GM10266 (cell line): ENCODE results near the gene ATP10A.

Source experiments
- DNase-seq: peaks from one replicate; pipeline ENCODE4 v3.0.0; 2012; ENCODE audit errors: extremely low spot score
- CTCF ChIP-seq: IDR thresholded peaks from 2 replicates; pipeline ENCODE4 v1.5.1; 2012; ENCODE audit warnings: mild to moderate bottlenecking, low read depth; ENCODE audit not compliant: control insufficient read depth, insufficient read depth; ENCODE audit errors: missing control alignments

The ATP10A gene

GRCh38 chr15:25707656-25708365 is 155.3 kb downstream of the ATP10A start:
- no peak for TF ChIP-seq CTCF
- DNase-seq, result no peak

GRCh38 chr15:25706176-25706955 is 156.8 kb downstream of the ATP10A start:
- no peak for DNase-seq
- no peak for TF ChIP-seq CTCF

GRCh38 chr15:25705433-25706115 is 157.6 kb downstream of the ATP10A start:
- no peak for TF ChIP-seq CTCF
- no peak for DNase-seq

- no peak for DNase-seq
- no peak for TF ChIP-seq CTCF
These were observed 159.4 kb downstream of the ATP10A start for GRCh38 chr15:25703726-25704125.

GRCh38 chr15:25701721-25702465 is 161.2 kb downstream of the ATP10A start:
- DNase-seq, result no peak
- TF ChIP-seq CTCF, result no peak

- no peak for TF ChIP-seq CTCF
- no peak for DNase-seq
These were observed 162.2 kb downstream of the ATP10A start for GRCh38 chr15:25700916-25701315.
